Left renal cortex interstitium (tissue), 4 donors: ENCODE measurements around the gene ARX. TPM values are rescaled to one million over a fixed set of nuclear protein-coding genes. Genes with fewer than 3 reads are reported as not detected.
A peak's percentile ranks its signal among the peaks of the same experiment; 100 is the strongest.

Experiments
- DNase-seq, 4 donors: peaks; one replicate each; pipeline ENCODE4 v3.0.0-alpha.2; 2013; ENCODE audit warnings: low read depth in 4 of 4, low spot score in 2 of 4, missing footprints in 1 of 4
- polyA plus RNA-seq, 4 donors: library from polyadenylated mRNA; unstranded; fragments of 120-200 nt; gene quantifications; one replicate each; pipeline ENCODE4 v1.2.1, GENCODE V29; 2013; ENCODE audit not compliant: insufficient read length in 4 of 4

Gene ARX
- polyA plus RNA-seq, result not detected

- DNase-seq, result peak in 1 of 4 donors; percentile 56
These were observed at the start of gene ARX for GRCh38 chrX:25015486-25016360. Gene ARX (minus strand): TSS chrX:25015965. CDS start chrX:25015737, 228 bp downstream.

GRCh38 chrX:25059273-25059672 lies 43.5 kb upstream of the ARX start:
- no peak for DNase-seq

- DNase-seq, result no peak
These were observed 37.2 kb upstream of the ARX start for GRCh38 chrX:25052798-25053534.

DNA sequence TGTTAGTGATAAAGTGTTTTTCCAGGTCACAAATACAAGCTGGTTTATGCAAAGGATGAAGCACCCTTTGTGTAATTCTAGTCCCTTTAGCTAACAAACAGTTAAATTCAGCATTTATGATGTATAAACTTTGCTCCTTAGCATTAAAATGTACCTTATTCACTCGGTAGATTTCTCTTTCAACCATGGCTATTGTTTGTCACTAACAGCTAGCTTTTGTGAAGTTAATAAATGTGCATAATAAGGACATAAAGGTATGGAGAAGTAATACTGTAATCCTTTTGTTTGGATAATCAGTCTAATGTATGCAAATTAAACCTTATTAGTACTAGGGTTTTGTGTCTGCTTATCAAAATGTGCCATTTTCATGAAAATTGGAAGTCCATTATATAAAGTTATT lies 34.2 kb upstream of the ARX start:
- no peak for DNase-seq

GRCh38 chrX:25049357-25049756 lies 33.6 kb upstream of the ARX start:
- DNase-seq, result no peak

GRCh38 chrX:25048178-25048577 lies 32.4 kb upstream of the ARX start:
- no peak for DNase-seq

DNA sequence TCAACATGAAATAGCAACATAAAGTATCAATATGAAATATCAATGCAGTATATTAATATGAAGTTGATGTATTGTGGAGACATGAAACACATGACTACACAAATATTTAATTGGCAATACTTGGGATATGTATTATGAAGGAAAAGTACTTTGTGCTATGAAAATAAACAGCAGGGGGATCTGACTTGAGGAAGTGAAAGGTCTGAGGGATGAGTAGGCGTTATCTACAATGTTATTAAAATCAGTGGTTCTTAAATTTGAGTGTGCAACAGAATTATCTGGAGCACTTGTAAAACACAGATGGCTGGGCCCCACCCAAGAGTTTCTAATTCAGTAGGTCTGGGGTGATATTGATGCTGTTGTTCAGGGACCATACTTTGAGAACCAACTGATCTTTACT lies 27.4 kb upstream of the ARX start:
- DNase-seq, result no peak

- no peak for DNase-seq
These were observed 23.3 kb upstream of the ARX start for GRCh38 chrX:25039036-25039435.

GRCh38 chrX:25034889-25035288 lies 19.1 kb upstream of the ARX start:
- no peak for DNase-seq

- DNase-seq, result no peak
These were observed 13.6 kb upstream of the ARX start for GRCh38 chrX:25029288-25029825.

DNA sequence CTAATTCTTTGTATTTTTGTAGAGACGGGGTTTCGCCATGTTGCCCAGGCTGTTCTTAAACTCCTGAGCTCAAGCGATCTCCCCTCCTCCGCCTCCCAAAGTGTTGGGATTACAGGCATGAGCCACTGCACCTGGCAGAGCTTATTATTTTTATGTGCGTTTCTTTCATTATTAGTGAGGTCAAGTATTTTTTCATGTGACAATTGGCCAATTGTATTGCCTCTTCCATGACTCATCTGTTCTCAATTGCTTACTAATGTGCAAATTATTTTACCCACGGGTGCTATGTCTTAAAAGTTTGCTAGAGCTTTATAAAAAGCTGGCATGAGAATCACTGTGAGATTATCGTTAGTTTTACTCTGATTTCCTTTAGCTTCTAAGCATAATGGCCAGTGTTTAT lies 13.0 kb upstream of the ARX start:
- DNase-seq, result no peak

GRCh38 chrX:25026576-25026975 lies 10.8 kb upstream of the ARX start:
- no peak for DNase-seq

GRCh38 chrX:25025615-25026014 lies 9.8 kb upstream of the ARX start:
- no peak for DNase-seq

DNA sequence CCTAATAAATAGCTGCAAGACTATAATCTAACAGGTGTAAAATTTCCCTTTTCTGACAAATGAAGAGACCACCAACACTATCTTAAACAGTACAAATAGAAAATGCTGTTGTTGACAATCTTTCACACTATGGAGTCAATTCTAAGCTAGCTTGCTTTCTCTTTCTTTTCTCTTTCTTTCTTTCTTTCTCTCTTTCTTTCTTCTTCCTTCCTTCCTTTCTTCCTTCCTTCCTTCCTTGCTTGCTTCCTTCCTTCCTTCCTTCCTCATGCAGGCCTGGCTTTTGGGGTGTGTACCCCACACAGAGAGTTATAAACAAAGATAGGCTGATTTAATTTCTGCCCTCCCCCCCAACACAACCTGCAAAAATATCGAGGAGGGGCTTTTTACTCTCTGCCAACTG lies 8.1 kb upstream of the ARX start:
- DNase-seq, result no peak

DNA sequence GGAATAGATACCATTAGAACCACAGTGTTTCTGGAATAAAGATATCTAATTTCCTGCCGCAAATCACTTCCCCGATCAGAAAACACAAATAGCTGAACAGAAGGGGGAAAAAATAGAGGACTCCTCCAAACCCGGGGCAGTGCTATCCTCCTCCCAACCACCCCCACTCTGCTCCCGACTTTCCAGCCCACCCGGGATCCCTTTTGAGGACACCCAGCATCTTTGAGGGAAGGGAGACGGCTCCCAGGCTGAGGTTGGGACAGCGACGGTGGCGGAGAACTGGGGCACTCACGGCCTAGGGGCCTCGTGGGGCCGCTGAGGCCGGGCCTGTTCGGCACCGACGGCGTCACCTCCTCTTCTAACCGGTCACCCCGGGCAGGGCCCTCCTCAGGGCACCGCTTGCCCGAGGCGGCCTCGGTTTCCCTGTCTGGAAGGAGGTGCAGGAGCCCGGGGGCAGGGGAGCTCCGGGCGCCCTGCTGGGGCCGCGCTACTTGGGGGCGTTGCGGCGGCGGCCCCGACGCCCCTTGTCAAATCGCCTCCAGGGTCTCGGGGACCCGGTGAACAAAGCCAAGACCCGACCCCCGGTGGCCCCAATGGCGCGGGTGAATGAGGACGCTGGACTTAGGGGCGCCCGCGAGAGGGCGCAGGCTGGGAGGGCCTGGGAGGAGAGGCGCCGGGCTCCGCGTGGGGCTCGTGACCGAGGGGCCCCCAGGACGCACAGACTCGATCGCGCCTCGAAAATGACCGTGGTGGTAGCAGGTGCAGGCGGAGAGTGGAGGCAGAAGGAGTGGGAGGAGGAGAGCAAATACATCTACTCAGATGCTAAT lies 6.9 kb upstream of the ARX start:
- no peak for DNase-seq

- no peak for DNase-seq
These were observed 5.2 kb upstream of the ARX start for GRCh38 chrX:25020905-25021449.

DNA sequence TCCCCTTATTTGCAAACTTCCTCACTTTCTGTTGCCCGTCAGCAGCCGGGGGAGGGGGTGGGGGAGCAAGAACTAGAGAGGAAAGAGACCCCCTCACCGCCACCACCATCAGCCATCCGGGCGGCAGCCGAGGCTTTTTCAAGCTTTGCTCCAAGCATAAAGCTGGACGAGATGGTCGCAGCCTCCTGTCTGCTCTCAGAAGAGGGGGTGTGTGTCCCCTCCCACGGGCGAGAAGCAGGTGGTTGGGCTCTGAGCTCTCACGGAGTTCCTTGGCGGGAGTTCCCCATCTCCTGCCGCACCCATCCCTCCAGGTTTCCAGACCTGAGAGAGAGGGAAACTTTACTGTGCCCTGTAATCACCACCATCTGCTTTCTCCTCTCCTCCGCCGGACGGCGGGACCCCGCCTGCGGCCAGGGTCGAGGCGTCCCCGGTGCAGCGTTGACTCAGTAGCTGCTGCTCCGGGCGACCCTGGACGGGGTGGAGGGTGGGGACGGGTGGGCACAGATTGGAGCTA lies 4.7 kb upstream of the ARX start:
- no peak for DNase-seq

- no peak for DNase-seq
These were observed 4.1 kb upstream of the ARX start for GRCh38 chrX:25019707-25020390.

DNA sequence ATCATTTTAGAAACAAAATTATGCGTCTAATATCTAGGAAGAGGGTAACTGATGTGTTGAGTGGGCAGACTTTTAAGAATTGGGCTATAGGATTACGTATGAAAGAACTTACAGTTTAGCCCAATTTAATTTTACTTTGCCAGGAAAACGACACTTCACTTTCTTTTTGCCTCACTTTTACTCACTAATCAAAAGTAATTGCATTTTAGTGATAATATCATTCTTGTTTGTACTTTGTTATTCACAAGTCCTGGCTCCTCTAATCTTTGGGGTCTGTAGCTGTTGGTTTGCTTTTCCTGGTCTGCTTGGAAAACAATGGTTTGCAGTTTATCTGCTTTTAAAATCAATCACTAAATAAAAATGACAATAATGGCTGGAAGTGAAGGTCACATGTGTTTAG lies 2.9 kb upstream of the ARX start:
- no peak for DNase-seq
